ENCODE measurements around the gene MDM2.

DNA sequence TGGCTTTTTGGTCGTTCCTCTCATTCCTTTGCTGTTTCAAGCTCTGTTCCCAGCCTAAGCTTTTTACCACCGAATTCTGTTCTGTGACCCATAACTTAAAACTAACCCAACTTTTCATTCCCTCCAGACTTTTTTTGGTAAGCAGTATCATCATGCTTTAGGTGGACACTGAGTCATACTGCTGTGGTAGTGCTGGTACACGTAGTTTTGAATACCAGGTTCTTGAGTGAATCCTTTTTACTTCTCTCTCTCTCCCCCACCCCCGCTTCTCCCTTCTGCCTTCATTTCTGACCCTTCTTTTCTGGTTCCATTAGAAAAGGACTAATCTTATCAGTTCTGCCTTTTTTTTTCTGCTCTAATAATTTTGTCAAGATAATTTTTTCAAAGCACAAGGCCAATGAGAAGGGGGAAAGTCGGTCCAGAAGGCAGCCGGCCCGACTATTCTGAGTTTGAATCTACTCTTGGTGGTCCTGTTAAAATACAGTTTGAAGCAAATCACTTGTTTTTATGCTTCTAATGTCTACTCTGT is 2.3 kb upstream of the MDM2 start:
- TF ChIP-seq, protein P1, sequence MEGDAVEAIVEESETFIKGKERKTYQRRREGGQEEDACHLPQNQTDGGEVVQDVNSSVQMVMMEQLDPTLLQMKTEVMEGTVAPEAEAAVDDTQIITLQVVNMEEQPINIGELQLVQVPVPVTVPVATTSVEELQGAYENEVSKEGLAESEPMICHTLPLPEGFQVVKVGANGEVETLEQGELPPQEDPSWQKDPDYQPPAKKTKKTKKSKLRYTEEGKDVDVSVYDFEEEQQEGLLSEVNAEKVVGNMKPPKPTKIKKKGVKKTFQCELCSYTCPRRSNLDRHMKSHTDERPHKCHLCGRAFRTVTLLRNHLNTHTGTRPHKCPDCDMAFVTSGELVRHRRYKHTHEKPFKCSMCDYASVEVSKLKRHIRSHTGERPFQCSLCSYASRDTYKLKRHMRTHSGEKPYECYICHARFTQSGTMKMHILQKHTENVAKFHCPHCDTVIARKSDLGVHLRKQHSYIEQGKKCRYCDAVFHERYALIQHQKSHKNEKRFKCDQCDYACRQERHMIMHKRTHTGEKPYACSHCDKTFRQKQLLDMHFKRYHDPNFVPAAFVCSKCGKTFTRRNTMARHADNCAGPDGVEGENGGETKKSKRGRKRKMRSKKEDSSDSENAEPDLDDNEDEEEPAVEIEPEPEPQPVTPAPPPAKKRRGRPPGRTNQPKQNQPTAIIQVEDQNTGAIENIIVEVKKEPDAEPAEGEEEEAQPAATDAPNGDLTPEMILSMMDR (IDR thresholded peaks at IDR 0.05) = no peak
- no peak for TF ChIP-seq POLR2AphosphoS5 (IDR thresholded peaks at IDR 0.05)
